ENCODE results near the gene VAV2.

The VAV2 gene

DNA sequence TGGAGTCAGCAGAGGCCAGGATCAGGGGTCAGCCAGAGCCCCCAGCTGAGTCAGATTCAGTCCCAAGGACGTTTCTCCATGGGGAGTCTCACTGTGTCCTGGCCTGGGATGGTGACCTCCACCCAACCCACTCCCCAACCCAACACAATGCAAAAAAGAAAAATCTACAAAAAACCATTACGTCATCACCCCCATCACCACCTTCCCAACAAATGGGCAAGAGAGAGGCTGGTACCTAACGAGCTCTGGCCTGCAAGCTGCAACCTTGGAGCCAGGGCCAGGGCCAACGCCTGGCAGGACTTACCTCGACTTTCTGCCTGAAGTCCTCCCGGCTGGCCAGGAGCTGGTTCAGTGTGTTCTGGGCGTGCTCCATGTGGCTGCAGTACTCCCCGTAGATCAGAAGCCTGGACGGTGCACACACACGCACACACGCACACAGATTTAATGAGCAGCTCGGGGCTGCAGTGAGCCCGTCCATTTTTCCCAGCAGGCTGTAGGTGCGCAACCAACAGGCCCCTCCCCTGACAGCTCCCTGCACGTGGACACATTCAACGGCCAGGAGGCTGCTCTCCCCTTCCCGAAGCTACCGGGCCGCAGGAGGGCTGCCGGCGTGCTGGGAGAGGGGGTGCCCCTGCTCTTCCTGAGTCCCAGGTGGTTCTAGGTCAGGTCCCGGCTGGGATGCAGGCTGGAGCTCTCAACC lies 194.6 kb downstream of the VAV2 start:
- DNase-seq (ENCODE audit: low read depth in 2 of 2), result no peak

DNA sequence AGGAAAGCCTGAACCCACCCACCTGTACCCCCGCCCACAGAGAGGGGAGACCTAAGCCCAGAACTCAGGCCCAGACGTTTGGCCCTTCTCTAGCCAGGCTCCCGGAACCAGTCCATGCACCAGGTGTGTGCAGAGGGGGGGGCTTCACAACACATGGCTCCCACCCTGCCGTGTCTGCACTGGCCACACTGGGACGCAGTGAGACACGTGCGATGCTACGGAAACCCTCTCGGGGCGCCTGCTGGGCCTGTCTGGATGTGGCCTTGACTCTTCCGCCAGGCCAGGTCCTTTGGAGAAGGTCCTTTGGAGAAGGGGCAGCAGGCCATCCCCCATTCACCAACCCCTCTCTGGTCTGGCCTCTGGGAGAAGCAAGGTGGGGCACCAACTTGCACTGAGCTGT lies 195.6 kb downstream of the VAV2 start:
- DNase-seq (ENCODE audit: low read depth in 2 of 2), result no peak

GRCh38 chr9:133795049-133795448 lies 197.1 kb downstream of the VAV2 start:
- no peak for DNase-seq (ENCODE audit: low read depth in 2 of 2)

DNA sequence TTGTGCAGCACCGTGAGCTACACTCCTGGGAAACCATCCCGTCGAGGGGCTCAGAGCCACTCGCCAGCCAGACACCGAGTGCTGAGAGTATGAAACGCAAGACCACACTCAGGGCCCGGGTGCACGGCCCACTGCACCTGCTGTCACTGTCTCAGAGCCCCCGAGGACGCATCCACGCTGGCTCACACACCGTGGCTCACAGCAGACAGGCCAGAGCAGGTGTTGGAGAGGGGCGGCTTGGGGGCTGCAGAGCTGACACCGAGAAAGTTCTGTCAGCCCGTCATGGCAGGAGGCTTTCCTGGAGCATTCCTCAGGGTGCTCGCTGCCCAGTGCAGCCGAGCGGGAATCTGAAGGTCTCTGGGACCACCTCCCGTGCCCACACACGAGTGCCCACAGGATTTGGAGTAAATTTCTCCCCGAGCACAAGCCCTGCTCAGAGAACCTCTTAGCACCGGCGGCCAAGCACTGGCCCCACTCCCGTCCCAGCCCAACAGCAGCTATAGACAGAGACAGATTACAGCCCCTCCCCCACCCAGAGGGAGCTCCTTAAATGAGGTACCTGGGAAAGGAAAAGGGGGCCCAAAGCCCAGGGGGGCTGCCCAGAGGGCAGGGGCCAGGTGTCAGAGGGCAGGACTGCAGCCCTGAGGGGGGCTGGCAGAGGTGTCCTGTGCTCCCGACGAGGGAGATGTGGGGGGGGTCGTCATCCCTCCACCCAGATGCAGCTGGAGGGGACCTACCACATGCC lies 197.9 kb downstream of the VAV2 start:
- no peak for DNase-seq (ENCODE audit: low read depth in 2 of 2)

GRCh38 chr9:133793471-133793870 lies 198.7 kb downstream of the VAV2 start:
- DNase-seq (ENCODE audit: low read depth in 2 of 2), result no peak

DNA sequence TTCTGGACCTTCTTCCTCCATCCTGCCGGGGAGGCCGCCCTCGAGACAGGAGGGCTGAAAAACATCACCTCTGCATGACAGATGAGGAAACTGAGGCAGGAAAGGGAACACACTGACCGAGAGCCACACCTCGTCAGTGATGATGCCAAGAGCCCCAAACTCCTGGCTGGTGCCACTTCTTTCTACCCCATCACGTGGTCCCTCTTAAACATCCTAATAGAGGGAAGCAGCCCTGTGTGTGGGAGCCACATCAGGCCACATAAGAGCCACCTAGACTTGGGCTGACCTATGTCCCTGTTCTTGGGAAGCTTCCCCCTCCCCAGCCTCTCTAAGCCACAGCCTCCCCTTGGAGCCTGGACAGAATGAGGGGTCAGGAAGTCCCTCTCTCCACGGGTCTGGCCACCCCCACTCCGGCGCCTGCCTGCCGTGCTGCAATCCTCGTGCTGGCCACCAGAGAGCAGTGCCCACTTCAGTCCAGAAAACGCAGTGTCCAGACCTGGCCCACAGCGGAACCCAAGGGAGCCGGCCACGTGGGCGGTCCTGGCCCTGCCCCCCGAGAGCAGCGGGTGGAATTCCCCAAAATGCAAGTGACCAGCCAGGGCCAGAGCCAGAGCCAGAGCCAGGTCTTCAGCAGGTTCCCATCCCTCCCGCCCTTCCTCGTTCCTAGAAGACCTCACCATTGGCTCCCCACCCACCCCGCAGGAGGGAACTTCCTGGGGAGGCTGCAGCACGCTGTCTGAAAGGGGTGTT lies 199.2 kb downstream of the VAV2 start:
- peak in 1 of 2 donors; percentile 22 for DNase-seq (ENCODE audit: low read depth in 2 of 2)

DNA sequence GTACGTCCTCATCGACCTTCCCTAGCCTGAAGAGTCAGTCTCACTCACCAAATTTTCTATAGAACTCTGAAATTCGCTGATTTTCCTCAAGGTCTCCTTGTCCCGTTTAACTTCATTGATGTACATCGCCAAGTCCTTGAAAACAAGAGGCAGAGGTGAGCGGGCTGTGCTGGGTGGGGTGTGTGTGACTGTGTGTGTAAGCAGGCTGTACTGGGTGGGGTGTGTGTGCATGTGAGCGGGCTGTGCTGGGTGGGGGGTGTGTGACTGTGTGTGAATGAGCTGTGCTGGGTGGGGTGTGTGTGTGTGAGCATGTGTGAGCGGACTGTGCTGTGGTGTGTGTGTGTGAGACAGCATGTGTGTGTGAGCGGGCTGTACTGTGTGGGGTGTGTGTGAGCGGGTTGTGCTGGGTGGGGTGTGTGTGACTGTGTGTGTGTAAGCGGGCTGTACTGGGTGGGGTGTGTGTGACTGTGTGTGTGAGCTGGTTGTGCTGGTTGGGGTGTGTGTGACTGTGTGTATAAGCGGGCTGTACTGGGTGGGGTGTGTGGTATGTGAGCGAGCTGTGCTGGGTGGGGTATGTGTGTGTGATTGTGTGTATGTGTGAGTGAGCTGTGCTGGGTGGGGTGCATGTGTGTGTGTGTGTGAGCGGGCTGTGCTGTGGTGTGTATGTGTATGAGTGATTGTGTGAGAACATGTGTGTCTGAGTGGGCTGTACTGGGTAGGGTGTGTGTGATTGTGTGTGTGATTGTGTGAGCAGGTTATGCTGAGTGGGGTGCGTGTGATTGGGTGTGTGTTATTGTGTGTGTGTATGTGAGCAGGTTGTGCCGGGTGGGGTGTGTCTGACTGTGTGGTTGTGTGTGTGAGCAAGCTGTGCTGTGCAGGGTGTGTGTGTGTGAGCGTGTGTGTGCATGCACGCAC lies 200.1 kb downstream of the VAV2 start:
- no peak for DNase-seq (ENCODE audit: low read depth in 2 of 2)

DNA sequence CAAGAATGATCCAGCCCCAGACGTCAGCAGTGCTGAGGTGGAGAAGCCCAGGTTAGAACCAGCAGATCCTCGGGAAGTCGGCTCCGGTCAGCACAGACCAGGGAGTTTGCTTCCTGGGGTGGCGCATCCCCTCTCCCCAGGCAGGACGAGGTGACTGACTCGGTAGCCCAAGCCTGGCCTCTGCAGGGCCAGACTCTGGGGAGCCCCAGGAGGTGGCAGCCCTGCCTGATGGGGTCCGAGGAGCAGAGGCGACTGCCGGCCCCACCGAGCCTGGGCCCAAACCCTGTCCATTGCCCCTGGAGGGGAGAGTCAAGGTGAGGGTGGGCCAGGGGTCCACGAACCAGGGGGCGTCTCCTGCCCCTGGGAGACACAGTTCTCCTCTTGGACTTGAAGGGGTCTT lies 201.1 kb downstream of the VAV2 start:
- no peak for DNase-seq (ENCODE audit: low read depth in 2 of 2)

- no peak for DNase-seq (ENCODE audit: low read depth in 2 of 2)
Measured at GRCh38 chr9:133789778-133790177, 202.3 kb downstream of the VAV2 start.

- no peak for DNase-seq (ENCODE audit: low read depth in 2 of 2)
Measured at GRCh38 chr9:133788819-133789717, 203.1 kb downstream of the VAV2 start.

DNA sequence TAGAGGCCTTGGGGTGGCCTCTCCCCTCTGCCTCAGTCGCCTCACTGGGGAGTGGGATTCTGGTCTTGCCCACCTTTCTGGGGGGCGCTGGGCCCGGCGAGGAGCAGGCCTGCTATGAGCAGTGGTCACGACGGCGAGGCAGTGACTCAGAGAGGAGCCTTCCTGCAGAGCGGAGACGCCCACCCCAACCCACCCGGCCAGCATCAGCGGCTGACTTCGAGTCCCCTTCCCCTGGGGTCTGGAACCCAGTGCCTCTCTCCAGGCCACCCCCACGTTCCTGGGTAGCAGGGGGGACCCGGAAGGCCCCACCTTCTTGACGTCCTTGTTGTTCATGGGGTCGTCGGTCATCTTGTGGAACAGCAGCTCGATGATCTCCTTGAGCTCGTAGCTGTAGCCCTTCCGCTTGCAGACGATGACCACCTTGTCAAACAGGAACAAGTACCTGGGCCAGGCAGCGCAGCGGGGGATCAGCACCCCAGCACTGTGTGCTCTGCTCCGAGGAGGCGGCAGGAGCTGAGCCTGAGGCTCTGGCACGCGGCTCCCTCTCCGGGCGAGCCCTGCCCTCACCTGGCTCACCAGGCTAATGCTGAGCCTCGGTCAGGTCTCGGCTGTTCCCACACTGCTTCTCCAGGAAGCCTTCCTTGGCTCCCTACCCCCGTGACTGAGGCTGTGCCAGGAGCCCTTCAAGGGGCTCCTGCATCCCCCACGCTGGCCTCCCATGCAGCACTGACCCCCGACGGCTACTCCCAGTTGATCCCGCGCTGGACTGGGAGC lies 203.9 kb downstream of the VAV2 start:
- DNase-seq (ENCODE audit: low read depth in 2 of 2), result no peak

DNA sequence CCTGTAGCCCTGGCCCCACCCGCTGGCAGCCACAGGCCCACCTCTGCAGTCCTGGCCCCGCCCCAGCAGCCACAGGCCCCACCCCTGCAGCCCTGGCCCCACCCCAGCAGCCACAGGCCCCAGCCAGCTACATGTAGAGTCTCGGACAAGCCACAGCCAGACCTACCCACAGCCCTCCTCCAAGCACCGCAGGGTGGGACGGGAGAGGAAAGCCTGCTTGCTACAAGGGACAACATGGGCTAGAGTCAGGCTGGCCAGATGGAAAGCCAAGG lies 204.4 kb downstream of the VAV2 start:
- DNase-seq (ENCODE audit: low read depth in 2 of 2), result no peak

DNA sequence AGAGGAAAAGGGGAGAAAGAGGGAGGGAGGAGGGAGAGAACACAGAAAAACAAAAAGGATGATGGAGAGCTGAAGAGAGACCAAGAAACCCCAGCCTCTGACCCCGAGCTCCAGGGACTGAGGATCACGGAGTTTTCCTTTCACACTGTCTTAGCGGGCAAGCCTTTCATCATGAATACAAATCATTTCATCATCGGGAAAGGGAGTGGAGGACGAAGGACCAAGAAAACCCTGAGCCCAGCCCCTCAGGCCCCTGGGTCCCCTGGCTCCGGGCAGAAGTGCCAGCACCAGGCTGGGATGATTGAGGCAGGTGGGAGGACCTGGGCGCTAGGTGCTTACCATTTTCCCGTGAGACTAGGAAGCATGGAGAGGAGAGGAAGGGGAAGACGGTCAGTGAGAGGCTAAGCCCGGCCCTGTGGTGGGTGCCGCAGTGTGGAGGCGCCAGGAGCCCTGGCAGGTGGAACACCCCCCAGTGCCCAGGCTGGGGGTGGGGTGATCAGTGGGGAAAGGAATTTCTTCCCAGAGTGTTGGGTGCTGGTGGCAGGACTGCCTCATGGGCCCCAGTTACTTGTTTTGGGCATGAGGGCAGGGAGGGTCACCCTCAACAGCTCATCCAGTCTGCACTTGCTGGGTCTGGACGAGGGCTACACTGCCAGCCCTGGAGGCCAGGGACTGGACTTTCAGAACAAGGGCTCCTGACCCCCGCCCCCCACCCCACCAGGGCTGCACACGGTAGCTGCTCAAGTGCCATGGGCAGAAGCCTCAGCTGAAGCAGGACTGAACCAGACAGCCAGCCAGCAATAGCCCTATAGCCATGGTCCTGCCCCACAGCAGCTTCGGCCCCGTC lies 205.0 kb downstream of the VAV2 start:
- DNase-seq (ENCODE audit: low read depth in 2 of 2), result no peak

GRCh38 chr9:133786371-133786753 lies 205.8 kb downstream of the VAV2 start:
- DNase-seq (ENCODE audit: low read depth in 2 of 2), result no peak

DNA sequence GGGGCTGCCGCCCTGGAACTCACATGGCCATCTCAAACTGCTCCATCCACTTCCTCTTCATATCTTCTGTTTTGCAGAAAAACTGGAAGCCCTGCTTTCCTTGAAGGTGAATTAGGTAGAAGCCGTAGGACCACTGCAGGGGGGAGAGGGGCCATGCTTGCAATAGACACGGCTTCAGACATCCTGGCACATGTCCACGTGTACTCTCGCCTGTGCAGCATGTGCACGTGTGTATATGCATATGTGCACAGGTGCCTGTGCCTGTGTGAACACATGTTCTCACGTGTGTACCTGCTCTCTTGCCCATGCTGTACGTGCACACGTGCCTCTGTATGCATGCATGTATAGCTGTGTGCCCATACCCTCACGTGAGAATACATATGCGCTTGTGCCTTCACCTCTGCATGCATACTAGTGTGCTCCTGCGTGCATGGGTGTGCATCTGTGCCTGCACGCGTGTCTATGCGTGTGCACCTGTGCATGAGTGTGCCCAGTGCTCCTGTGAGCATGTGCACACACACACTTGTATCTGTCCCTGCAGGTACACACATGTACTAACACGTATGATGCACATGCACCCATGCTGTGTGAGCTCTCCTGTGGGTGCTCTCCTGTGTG lies 206.3 kb downstream of the VAV2 start:
- no peak for DNase-seq (ENCODE audit: low read depth in 2 of 2)

- DNase-seq (ENCODE audit: low read depth in 2 of 2), result no peak
Measured at GRCh38 chr9:133784731-133785561, 207.2 kb downstream of the VAV2 start.

GRCh38 chr9:133783331-133783731 lies 208.8 kb downstream of the VAV2 start:
- DNase-seq (ENCODE audit: low read depth in 2 of 2), result no peak

Measured in stimulated activated CD4-positive, alpha-beta T cell treated with anti-CD3 and anti-CD28 coated beads, Interleukin-1b, Interleukin-23, amount 100 ng/mL, for 1 hour (primary cell).